Activated T-helper 2 cell treated with anti-CD3 and anti-CD28 coated beads, Interferon-gamma antibody, Interleukin-2, Interleukin-4, amounts not matched to agents 10 μg/mL and 5 μg/mL and 100 μg/mL, durations not matched to agents 14 hours and 24 hours and 36 hours (primary cell): Measurements from ENCODE around the gene CIB1. TPM values are rescaled to one million over a fixed set of nuclear protein-coding genes. Genes with fewer than 3 reads are reported as not detected.
"Not testable (repeated sequence)": the region's sequence is repeated elsewhere in the genome, so short reads cannot be mapped to it uniquely, and the experiment has no call there.

ENCODE experiments used
- DNase-seq: peaks from one replicate; pipeline ENCODE4 v3.0.0; 2021; ENCODE audit warnings: low spot score
- H3K27ac Mint-ChIP-seq: one replicate; pipeline ENCODE4 v1.8.0; 2021; ENCODE audit warnings: mixed read lengths
- H3K27me3 Mint-ChIP-seq: one replicate; pipeline ENCODE4 v1.8.0; 2021; ENCODE audit warnings: low read depth, mixed read lengths
- H3K36me3 Mint-ChIP-seq: one replicate; pipeline ENCODE4 v1.8.0; 2021; ENCODE audit warnings: low read depth, mixed read lengths
- H3K4me1 Mint-ChIP-seq: one replicate; pipeline ENCODE4 v1.8.0; 2021; ENCODE audit warnings: low read depth, mixed read lengths
- H3K4me3 Mint-ChIP-seq: one replicate; pipeline ENCODE4 v1.8.0; 2021; ENCODE audit warnings: low read depth, mild to moderate bottlenecking, moderate library complexity, mixed read lengths
- H3K9me3 Mint-ChIP-seq: one replicate; pipeline ENCODE4 v1.8.0; 2021; ENCODE audit warnings: mixed read lengths
- intact Hi-C: fragments of 100-400 bp; cut with micrococcal nuclease; formaldehyde crosslinking; loops from one replicate; pipeline ENCODE4 v1.15.1; 2023
- total RNA-seq: library from RNA; stranded (reverse); gene quantifications from 2 replicates; pipeline ENCODE4 v1.2.3, GENCODE V29; 2022

Gene CIB1
- total RNA-seq, 1 donor from 2014 or later: 162 TPM

GRCh38 chr15:90192961-90193786, 40.6 kb downstream of the CIB1 start:
- Mint-ChIP-seq H3K9me3 (no peaks in the 10 kb centered on the region), H3K4me3 (peak overlapping the region; percentile 3), H3K4me1 (peaks cover 30% of the 10 kb centered on the region), H3K27ac (peak overlapping the region; percentile 61), H3K36me3 (peaks cover 14% of the 10 kb centered on the region), H3K27me3 (no peaks in the 10 kb centered on the region)
- no peak for DNase-seq
- intact Hi-C loops: no loop called here

- peaks cover 33% of the 10 kb centered on the region for H3K4me1 Mint-ChIP-seq
- peak; percentile 23 for DNase-seq
- H3K4me3 Mint-ChIP-seq: peak overlapping the region; percentile 35
- H3K27ac Mint-ChIP-seq: no peak overlapping the region
- intact Hi-C loops: no loop called here
- H3K27me3 Mint-ChIP-seq: no peaks in the 10 kb centered on the region
- H3K9me3 Mint-ChIP-seq: no peaks in the 10 kb centered on the region
- H3K36me3 Mint-ChIP-seq: peaks cover 14% of the 10 kb centered on the region
Measured at GRCh38 chr15:90191794-90192509, 41.8 kb downstream of the CIB1 start.

DNA sequence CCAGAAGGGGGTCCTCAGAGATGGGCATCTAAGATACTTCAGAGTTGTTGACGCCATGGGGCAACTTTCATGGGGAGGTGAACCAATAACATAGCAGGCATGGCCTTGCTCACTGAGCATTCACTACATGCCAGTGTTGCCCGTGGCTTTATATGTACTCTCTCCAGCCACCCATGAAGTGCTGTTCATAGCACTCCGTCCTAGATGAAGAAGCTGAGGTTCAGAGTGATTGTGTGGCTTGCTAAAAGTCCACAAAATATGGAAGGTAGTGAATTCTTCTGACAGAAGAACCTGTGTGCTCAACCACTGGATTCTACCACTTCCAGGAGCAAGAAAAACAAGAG, 42.4 kb downstream of the CIB1 start:
- no peak overlapping the region for H3K27ac Mint-ChIP-seq
- H3K4me1 Mint-ChIP-seq: peaks cover 33% of the 10 kb centered on the region
- H3K36me3 Mint-ChIP-seq: peaks cover 14% of the 10 kb centered on the region
- no peaks in the 10 kb centered on the region for H3K9me3 Mint-ChIP-seq
- H3K27me3 Mint-ChIP-seq: no peaks in the 10 kb centered on the region
- no peak overlapping the region for H3K4me3 Mint-ChIP-seq
- intact Hi-C loops: no loop called here
- DNase-seq: no peak

GRCh38 chr15:90190606-90191343, 43.0 kb downstream of the CIB1 start:
- peaks cover 33% of the 10 kb centered on the region for H3K4me1 Mint-ChIP-seq
- no peaks in the 10 kb centered on the region for H3K27me3 Mint-ChIP-seq
- H3K27ac Mint-ChIP-seq: no peak overlapping the region
- no peak overlapping the region for H3K4me3 Mint-ChIP-seq
- H3K36me3 Mint-ChIP-seq: peaks cover 14% of the 10 kb centered on the region
- DNase-seq: no peak
- no peaks in the 10 kb centered on the region for H3K9me3 Mint-ChIP-seq
- intact Hi-C loops: no loop called here

DNA sequence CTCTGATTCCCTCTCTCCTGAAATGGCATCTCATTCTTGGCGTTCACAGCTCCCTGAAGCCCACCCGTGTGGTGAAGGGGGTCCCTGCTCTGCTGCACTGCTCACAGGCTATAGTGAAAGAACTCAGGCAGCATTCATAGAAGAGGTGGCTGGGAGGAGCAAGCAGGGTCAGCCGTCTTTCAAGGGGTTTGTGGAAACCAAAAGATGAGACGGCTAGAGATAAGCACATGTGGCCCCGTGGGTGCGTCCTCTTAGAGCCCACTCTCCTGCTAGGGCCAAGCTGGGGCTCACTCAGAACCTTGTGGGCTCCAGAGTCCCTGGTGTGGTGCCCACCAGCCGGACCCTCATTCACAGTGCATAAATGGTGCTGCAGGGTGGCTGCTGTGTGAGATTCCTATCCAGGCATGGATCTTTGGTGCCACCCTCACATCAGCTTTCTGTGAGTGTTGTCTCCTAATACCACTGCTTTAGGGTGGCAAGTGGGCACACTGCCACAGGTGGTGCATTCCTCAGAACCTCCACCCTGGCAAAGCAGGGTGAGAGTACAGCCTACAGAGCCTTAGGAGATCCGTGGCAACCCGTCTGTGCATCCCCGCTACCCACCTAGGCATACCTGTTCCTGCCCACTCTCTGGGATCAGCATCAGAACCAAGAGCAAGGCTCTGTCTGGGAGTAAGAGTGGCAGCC, 43.8 kb downstream of the CIB1 start:
- Mint-ChIP-seq H3K4me3 (no peak overlapping the region), H3K9me3 (no peaks in the 10 kb centered on the region), H3K36me3 (peaks cover 11% of the 10 kb centered on the region), H3K4me1 (peaks cover 39% of the 10 kb centered on the region), H3K27me3 (no peaks in the 10 kb centered on the region), H3K27ac (no peak overlapping the region)
- intact Hi-C loops: no loop called here
- DNase-seq: no peak

GRCh38 chr15:90188914-90189748, 44.6 kb downstream of the CIB1 start:
- DNase-seq: no peak
- Mint-ChIP-seq H3K4me3 (no peak overlapping the region), H3K36me3 (peaks cover 8% of the 10 kb centered on the region), H3K27ac (no peak overlapping the region), H3K4me1 (peaks cover 41% of the 10 kb centered on the region), H3K27me3 (no peaks in the 10 kb centered on the region), H3K9me3 (no peaks in the 10 kb centered on the region)
- intact Hi-C loops: no loop called here

GRCh38 chr15:90188065-90188464, 45.7 kb downstream of the CIB1 start:
- H3K9me3 Mint-ChIP-seq: not testable (repeated sequence)

DNA sequence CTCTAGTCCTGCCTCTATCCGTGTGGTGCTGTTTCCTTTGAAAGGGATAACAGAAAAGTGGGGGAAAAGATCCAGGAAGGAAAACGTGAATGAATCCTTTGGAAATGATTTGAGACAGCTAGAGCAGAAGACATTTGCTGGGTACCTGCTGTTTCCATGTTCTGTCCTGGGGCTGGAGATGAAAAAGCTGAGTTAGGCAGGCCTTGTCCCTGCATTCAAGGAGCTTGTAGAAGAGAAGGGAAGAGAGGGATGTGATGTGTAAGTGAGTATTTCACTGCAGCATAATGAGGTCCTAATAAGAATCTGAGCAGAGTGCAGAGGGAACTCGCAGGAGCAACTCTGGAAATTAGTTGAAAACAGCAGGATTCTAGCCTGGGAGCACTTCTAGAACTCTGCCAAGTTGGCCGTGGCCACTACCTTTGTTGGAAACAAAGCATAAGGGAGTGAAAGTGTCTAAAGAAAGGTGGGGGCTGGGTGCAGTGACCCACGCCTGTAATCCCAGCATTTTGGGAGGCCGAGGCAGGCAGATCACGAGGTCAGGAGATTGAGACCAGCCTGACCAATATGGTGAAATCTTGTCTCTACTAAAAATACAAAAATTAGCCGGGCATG, 46.4 kb downstream of the CIB1 start:
- intact Hi-C loops: no loop called here
- H3K4me3 Mint-ChIP-seq: no peak overlapping the region

More at GRCh38 chr15:90188065-90188464, 45.7 kb downstream of the CIB1 start:
- DNase-seq, intact Hi-C loops, H3K27ac Mint-ChIP-seq, H3K36me3 Mint-ChIP-seq, H3K4me3 Mint-ChIP-seq, H3K27me3 Mint-ChIP-seq: not testable (repeated sequence)
- H3K4me1 Mint-ChIP-seq: peaks cover 41% of the 10 kb centered on the region

DNA sequence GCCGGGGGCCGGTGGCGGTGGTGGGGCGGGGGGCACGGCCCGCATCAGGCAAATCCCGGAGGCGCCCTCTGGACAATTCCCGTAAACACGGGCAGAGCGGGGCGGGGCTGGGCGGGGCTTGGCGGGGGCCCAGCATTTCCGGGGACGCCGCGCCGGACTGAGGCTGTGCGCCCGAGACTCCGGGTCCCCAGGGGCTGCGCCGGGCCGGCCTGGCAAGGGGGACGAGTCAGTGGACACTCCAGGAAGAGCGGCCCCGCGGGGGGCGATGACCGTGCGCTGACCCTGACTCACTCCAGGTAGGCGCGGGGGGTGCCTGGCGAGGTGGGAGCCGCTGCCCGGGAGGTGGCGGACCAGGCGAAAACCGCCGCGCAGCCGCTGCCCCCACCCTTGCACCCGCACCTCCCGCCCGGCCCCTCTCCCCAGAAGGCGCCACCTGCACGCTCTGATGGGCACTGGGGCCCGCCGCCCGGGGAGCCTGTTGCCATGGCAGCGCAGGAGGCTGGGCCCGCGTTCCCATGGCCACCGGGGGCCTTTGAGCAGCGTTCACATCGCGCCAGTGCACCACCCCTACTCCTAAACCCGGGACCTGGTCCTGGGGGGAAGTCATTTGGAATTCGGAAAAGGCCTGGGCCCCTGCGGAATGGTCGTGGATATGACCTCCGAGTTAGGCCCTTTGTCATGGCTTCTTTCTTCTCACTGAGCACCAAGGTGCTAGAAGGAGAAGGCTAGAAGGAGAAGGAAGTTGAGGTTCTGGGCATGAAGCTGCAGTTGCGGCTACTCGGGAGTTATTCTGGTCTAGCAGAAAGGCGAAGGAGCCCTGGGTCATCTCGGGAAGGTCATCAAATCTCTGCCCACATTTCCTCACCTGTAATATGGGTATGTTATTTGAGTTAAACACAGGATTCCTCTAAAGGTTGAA, 48.7 kb downstream of the CIB1 start:
- intact Hi-C loops: loop anchor here (1.0 kb wide), 1 partner anchor 20 kb away; no protein-coding TSS in a partner anchor
- Mint-ChIP-seq H3K27me3 (no peaks in the 10 kb centered on the region), H3K4me3 (peak overlapping the region; percentile 86), H3K4me1 (peaks cover 23% of the 10 kb centered on the region), H3K27ac (peak overlapping the region; percentile 68), H3K9me3 (no peaks in the 10 kb centered on the region), H3K36me3 (peaks cover 4% of the 10 kb centered on the region)
- peak; percentile 46 for DNase-seq

More for the DNA sequence above, 46.4 kb downstream of the CIB1 start:
- Mint-ChIP-seq H3K9me3 (no peaks in the 10 kb centered on the region), H3K27ac (no peak overlapping the region), H3K4me1 (peaks cover 36% of the 10 kb centered on the region), H3K36me3 (peaks cover 4% of the 10 kb centered on the region), H3K27me3 (no peaks in the 10 kb centered on the region)
- no peak for DNase-seq

- Mint-ChIP-seq H3K36me3 (peaks cover 4% of the 10 kb centered on the region), H3K4me3 (peak overlapping the region; percentile 75), H3K9me3 (no peaks in the 10 kb centered on the region), H3K4me1 (peaks cover 27% of the 10 kb centered on the region), H3K27ac (peak overlapping the region; percentile 46), H3K27me3 (peaks cover 2% of the 10 kb centered on the region)
- intact Hi-C loops: loop anchor here (1.0 kb wide), 1 partner anchor 19 kb away; no protein-coding TSS in a partner anchor
- DNase-seq: no peak
Measured at GRCh38 chr15:90184119-90184785, 49.5 kb downstream of the CIB1 start.
